Lower leg skin (tissue), 4 donors: ENCODE measurements around the gene QSOX2. TPM values are rescaled to one million over a fixed set of nuclear protein-coding genes. Genes with fewer than 3 reads are reported as not detected.

Source experiments
- DNase-seq, 2 donors: peaks; one replicate each; pipeline ENCODE4 v3.0.0-alpha.2; 2019; ENCODE audit warnings: low spot score in 2 of 2
- H3K4me3 ChIP-seq: fragments of 200-600 bp; sonication (generic); 2 replicates; pipeline ENCODE4 v1.5.1; 2017; ENCODE audit warnings: mild to moderate bottlenecking, low read depth; ENCODE audit not compliant: poor library complexity, severe bottlenecking
- POLR2A ChIP-seq, 2 donors: fragments of 450-650 bp; IDR thresholded peaks; one replicate each; pipeline ENCODE4 v1.6.1; 2016 to 2017; ENCODE audit warnings: antibody characterized with exemption in 2 of 2, mild to moderate bottlenecking in 1 of 2, moderate library complexity in 1 of 2
- WGBS, 2 donors: methylation state at CpG; one replicate each; pipeline ENCODE4 v1.1.5; 2018; 5-methylcytosine and 5-hydroxymethylcytosine counted together
- intact Hi-C: fragments of 100-400 bp; cut with DNase I; formaldehyde crosslinking; loops from one replicate; pipeline ENCODE4 v1.15.0; 2023; ENCODE audit warnings: low total_unique reads
- total RNA-seq, 4 donors: library from RNA; depleted of rRNA; stranded (reverse); fragments of >200 nt; gene quantifications; one replicate each; pipeline ENCODE4 v1.1.0, GENCODE V29; 2016
- TF ChIP-seq, protein P1 (sequence below), 3 donors: fragments of 450-650 bp; IDR thresholded peaks; one replicate each; pipeline ENCODE4 v1.5.1; 2016; ENCODE audit warnings: antibody characterized with exemption in 3 of 3, mild to moderate bottlenecking in 3 of 3, moderate library complexity in 2 of 3

The QSOX2 gene
- total RNA-seq, 4 donors from 2014 or later, result 8.7 to 13.0 (median 11.1) TPM

GRCh38 chr9:136197930-136198604, 47.5 kb downstream of the QSOX2 start:
- TF ChIP-seq, protein P1, sequence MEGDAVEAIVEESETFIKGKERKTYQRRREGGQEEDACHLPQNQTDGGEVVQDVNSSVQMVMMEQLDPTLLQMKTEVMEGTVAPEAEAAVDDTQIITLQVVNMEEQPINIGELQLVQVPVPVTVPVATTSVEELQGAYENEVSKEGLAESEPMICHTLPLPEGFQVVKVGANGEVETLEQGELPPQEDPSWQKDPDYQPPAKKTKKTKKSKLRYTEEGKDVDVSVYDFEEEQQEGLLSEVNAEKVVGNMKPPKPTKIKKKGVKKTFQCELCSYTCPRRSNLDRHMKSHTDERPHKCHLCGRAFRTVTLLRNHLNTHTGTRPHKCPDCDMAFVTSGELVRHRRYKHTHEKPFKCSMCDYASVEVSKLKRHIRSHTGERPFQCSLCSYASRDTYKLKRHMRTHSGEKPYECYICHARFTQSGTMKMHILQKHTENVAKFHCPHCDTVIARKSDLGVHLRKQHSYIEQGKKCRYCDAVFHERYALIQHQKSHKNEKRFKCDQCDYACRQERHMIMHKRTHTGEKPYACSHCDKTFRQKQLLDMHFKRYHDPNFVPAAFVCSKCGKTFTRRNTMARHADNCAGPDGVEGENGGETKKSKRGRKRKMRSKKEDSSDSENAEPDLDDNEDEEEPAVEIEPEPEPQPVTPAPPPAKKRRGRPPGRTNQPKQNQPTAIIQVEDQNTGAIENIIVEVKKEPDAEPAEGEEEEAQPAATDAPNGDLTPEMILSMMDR (IDR thresholded peaks at IDR 0.05), result no peak
- no peak for TF ChIP-seq POLR2A (IDR thresholded peaks at IDR 0.05)
- intact Hi-C loops, result no loop called here
- 14 to 16% methylated on average over 16 to 18 of the region's 18 CpGs for WGBS, 2 donors
- DNase-seq, result no peak
- no peak overlapping the region for H3K4me3 ChIP-seq

GRCh38 chr9:136197084-136197875, 48.3 kb downstream of the QSOX2 start:
- no peak for TF ChIP-seq POLR2A (IDR thresholded peaks at IDR 0.05)
- intact Hi-C loops, result no loop called here
- DNase-seq, result no peak
- WGBS, 2 donors, result 12 to 26% methylated on average over 10 to 12 of the region's 35 CpGs
- H3K4me3 ChIP-seq, result no peak overlapping the region

GRCh38 chr9:136196404-136197083, 49.1 kb downstream of the QSOX2 start:
- intact Hi-C loops, result no loop called here
- WGBS, 2 donors, result 2 to 3% methylated on average over 16 of the region's 16 CpGs

DNA sequence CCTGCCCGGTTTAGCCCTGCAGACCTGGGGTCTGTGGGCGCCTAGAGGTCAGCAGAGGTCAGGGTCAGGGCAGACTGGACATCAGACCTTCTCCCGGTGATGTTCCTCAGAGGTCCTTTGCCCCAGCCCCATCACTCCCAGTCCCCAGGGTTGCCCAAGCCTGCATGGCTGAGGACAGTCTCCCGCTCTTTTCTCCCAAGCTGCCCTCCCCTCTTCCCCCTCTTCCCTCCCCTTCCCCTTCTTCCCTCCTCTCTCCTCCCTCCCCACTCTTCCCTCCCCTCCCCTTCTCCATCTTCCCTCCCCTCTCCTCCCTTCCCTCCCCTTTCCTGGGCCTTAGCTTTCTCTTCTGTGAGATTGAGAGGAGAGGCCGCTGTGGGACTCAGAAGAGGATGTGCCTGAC, 51.1 kb downstream of the QSOX2 start:
- DNase-seq, result no peak
- H3K4me3 ChIP-seq, result no peak overlapping the region
- 27 to 35% methylated on average over 4 to 5 of the region's 5 CpGs for WGBS, 2 donors
- intact Hi-C loops, result no loop called here
- TF ChIP-seq, protein P1 (IDR thresholded peaks at IDR 0.05), result no peak

More at GRCh38 chr9:136196404-136197083, 49.1 kb downstream of the QSOX2 start:
- no peak for DNase-seq
- H3K4me3 ChIP-seq, result no peak overlapping the region
- TF ChIP-seq, protein P1 (IDR thresholded peaks at IDR 0.05), result no peak
- TF ChIP-seq POLR2A (IDR thresholded peaks at IDR 0.05), result no peak

DNA sequence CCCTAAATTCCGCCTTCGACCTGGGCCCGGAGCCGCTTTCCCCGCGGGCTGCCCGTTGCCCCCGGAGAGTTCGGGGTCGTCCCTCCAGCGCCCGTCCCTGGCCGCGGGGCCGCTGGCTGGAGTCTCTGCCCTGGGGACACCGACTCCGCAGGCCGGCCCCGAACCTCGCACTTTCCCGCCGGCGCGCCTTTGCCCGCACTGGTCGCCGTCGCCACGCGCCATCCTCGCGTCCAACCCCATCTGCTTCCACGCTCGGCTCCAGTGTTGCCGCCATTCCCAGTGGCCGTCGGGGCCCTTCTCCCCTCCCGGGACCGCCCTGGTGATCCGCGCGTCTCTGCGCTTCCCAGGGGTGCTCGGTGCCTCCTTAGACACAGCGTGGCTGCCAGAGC, 51.7 kb downstream of the QSOX2 start:
- intact Hi-C loops, result no loop called here
- no peak for DNase-seq
- WGBS, 2 donors, result 9 to 10% methylated on average over 8 to 36 of the region's 45 CpGs
- no peak overlapping the region for H3K4me3 ChIP-seq
- no peak for TF ChIP-seq POLR2A (IDR thresholded peaks at IDR 0.05)
- TF ChIP-seq, protein P1 (IDR thresholded peaks at IDR 0.05), result no peak
